Midbrain (tissue), 1 donor: Measurements from ENCODE around the gene ZGPAT.

Experiments used
- DNase-seq: peaks from one replicate; lab custom pipeline; 2025; lab: John Stamatoyannopoulos, UW

Gene ZGPAT

DNA sequence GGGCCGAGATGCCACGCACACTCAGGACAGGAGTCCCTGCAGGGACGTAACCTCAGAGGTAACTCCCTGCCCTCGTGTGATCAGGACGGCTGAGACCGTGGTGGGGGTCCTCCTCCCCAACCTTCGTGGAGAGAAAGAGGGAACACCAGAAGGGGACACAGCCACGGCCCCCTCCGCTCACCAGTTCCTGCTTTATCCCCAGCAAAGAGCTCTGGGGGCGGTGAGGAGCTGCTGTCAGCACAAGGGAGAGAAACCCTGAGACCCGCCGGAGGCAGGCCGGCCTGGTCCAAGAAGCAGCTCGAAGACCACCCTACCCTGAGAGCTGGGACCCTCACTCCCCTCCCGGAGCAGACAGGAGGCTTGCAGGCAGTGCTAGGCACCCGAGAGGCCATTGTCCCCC lies 76.1 kb downstream of the ZGPAT start:
- no peak for DNase-seq

DNA sequence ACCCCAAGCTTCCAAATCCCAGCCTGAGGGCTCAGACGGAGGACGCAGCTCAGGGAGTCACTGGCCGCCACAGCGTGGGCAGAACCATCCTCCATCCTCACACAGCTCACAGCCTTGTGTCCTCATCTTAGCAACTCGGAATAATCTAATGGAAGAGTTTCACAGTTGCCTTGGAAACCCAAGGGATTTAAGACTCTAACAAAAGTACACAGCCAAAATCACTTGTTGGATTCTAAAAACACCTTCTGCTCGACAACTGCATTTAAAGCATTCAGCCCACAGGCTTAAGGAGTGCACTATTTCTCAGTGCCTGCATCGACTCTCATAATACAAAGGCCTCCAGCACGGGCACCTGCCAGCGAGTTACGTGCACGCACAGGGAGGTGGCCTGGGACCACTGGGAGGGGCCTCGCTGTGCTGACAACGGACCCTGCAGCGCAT lies 77.9 kb downstream of the ZGPAT start:
- DNase-seq, result peak; percentile 4
